KMS-11 (cell line): ENCODE data around the gene HEXD.

Experiments used
- H2AFZ ChIP-seq: fragments of 200-600 bp; sonication (generic); 2 replicates; pipeline ENCODE4 v1.6.1; 2016; ENCODE audit warnings: antibody characterized with exemption, mixed run types, low read depth
- H3K27ac ChIP-seq: fragments of 200-600 bp; sonication (generic); 2 replicates; pipeline ENCODE4 v1.6.1; 2016; ENCODE audit warnings: mild to moderate bottlenecking, mixed run types
- H3K27me3 ChIP-seq: fragments of 200-600 bp; sonication (generic); 2 replicates; pipeline ENCODE4 v1.6.1; 2017; ENCODE audit warnings: mild to moderate bottlenecking, low read depth, mixed run types, moderate library complexity; ENCODE audit not compliant: insufficient read depth
- H3K36me3 ChIP-seq: fragments of 200-600 bp; sonication (generic); 2 replicates; pipeline ENCODE4 v1.6.1; 2017; ENCODE audit warnings: mild to moderate bottlenecking, mixed run types; ENCODE audit not compliant: insufficient read depth
- H3K4me1 ChIP-seq: fragments of 200-600 bp; sonication (generic); 2 replicates; pipeline ENCODE4 v1.6.1; 2016; ENCODE audit warnings: mild to moderate bottlenecking, low read depth, mixed run types; ENCODE audit not compliant: poor library complexity, severe bottlenecking
- H3K4me2 ChIP-seq: fragments of 200-600 bp; sonication (generic); 2 replicates; pipeline ENCODE4 v1.7.0; 2016; ENCODE audit warnings: mild to moderate bottlenecking, mixed run types
- H3K4me3 ChIP-seq: fragments of 200-600 bp; sonication (generic); IDR thresholded peaks from 2 replicates; pipeline ENCODE4 v1.6.1; 2017; ENCODE audit warnings: low read depth, low read length, mixed read lengths; ENCODE audit not compliant: insufficient read depth
- H3K79me2 ChIP-seq: fragments of 200-600 bp; sonication (generic); 2 replicates; pipeline ENCODE4 v1.6.1; 2016; ENCODE audit warnings: low read depth, mixed run types; ENCODE audit not compliant: insufficient read depth
- H3K9ac ChIP-seq: fragments of 200-600 bp; sonication (generic); 2 replicates; pipeline ENCODE4 v1.6.1; 2016; ENCODE audit warnings: mild to moderate bottlenecking, mixed run types
- H4K20me1 ChIP-seq: fragments of 200-600 bp; sonication (generic); 2 replicates; pipeline ENCODE4 v1.6.1; 2016; ENCODE audit warnings: mild to moderate bottlenecking, mixed run types; ENCODE audit not compliant: insufficient read depth
- CTCF ChIP-seq: fragments of 200-600 bp; sonication (generic); conservative IDR thresholded peaks from 2 replicates; pipeline ENCODE4 v1.6.1; 2017; ENCODE audit warnings: low read depth, mild to moderate bottlenecking, antibody characterized with exemption, low read length, moderate library complexity, mixed read lengths

The HEXD gene

GRCh38 chr17:82483204-82483660 lies 65.1 kb downstream of the HEXD start:
- H3K4me3 ChIP-seq: no peak overlapping the region
- no peaks in the 10 kb centered on the region for H3K27me3 ChIP-seq
- H3K36me3 ChIP-seq: no peaks in the 10 kb centered on the region; the same call in 1 of the 2 replicates
- no peak overlapping the region for H3K4me2 ChIP-seq
- H4K20me1 ChIP-seq: no peaks in the 10 kb centered on the region
- TF ChIP-seq CTCF: no peak
- no peaks in the 10 kb centered on the region for H3K79me2 ChIP-seq
- H3K9ac ChIP-seq: no peak overlapping the region
- no peak overlapping the region for H3K27ac ChIP-seq
- H3K4me1 ChIP-seq: peaks cover 12% of the 10 kb centered on the region
- H2AFZ ChIP-seq: no peak overlapping the region

- Histone ChIP-seq H3K4me1 (peaks cover 6% of the 10 kb centered on the region), H3K36me3 (no peaks in the 10 kb centered on the region; the same call in 1 of the 2 replicates)
- no peak for TF ChIP-seq CTCF
Measured at GRCh38 chr17:82483836-82484235, 65.7 kb downstream of the HEXD start.

GRCh38 chr17:82486231-82487094 lies 68.3 kb downstream of the HEXD start:
- no peaks in the 10 kb centered on the region for H3K27me3 ChIP-seq
- H3K27ac ChIP-seq: no peak overlapping the region
- H3K4me2 ChIP-seq: no peak overlapping the region
- no peak overlapping the region for H2AFZ ChIP-seq
- H3K79me2 ChIP-seq: no peaks in the 10 kb centered on the region
- no peaks in the 10 kb centered on the region; the same call in 1 of the 2 replicates for H3K36me3 ChIP-seq
- no peaks in the 10 kb centered on the region for H4K20me1 ChIP-seq
- H3K9ac ChIP-seq: no peak overlapping the region
- no peak overlapping the region for H3K4me3 ChIP-seq
- TF ChIP-seq CTCF: no peak
- H3K4me1 ChIP-seq: peaks cover 8% of the 10 kb centered on the region

More at GRCh38 chr17:82483836-82484235, 65.7 kb downstream of the HEXD start:
- H3K4me3 ChIP-seq: no peak overlapping the region
- H3K4me2 ChIP-seq: no peak overlapping the region
- no peaks in the 10 kb centered on the region for H4K20me1 ChIP-seq
- no peak overlapping the region for H3K27ac ChIP-seq
- no peaks in the 10 kb centered on the region for H3K79me2 ChIP-seq
- no peak overlapping the region for H3K9ac ChIP-seq
- H2AFZ ChIP-seq: no peak overlapping the region
- H3K27me3 ChIP-seq: no peaks in the 10 kb centered on the region

GRCh38 chr17:82487910-82488309 lies 69.8 kb downstream of the HEXD start:
- no peak overlapping the region for H3K27ac ChIP-seq
- H2AFZ ChIP-seq: no peak overlapping the region
- H3K27me3 ChIP-seq: no peaks in the 10 kb centered on the region
- no peaks in the 10 kb centered on the region for H4K20me1 ChIP-seq
- no peaks in the 10 kb centered on the region for H3K36me3 ChIP-seq
- no peaks in the 10 kb centered on the region for H3K79me2 ChIP-seq
- no peak overlapping the region for H3K9ac ChIP-seq
- no peak overlapping the region for H3K4me2 ChIP-seq
- TF ChIP-seq CTCF: no peak
- H3K4me1 ChIP-seq: peaks cover 15% of the 10 kb centered on the region
- no peak overlapping the region for H3K4me3 ChIP-seq
